Right lung (tissue), 5 donors: ENCODE measurements around the gene TP53I13. TPM values are rescaled to one million over a fixed set of nuclear protein-coding genes. Genes with fewer than 3 reads are reported as not detected.

Source experiments
- DNase-seq, 2 donors: peaks; one replicate each; pipeline ENCODE4 v3.0.0-alpha.2; 2013
- polyA plus RNA-seq, 5 donors: library from polyadenylated mRNA; unstranded; fragments of 120-200 nt; gene quantifications; one replicate each; pipeline versions ENCODE4 v1.2.1 to v1.2.3, GENCODE V29; 2013; ENCODE audit warnings: inconsistent platforms in 1 of 5, low replicate concordance in 1 of 5; ENCODE audit not compliant: insufficient read length in 5 of 5, insufficient read depth in 1 of 5

The TP53I13 gene
- polyA plus RNA-seq, 5 donors, result 20.6 to 42.2 (median 30.6) TPM

- DNase-seq, result no peak
Observed at GRCh38 chr17:29613856-29614255, 45.4 kb downstream of the TP53I13 start.

- no peak for DNase-seq
Observed at GRCh38 chr17:29614349-29615047, 46.0 kb downstream of the TP53I13 start.

GRCh38 chr17:29615048-29615385 lies 46.5 kb downstream of the TP53I13 start:
- no peak for DNase-seq

- DNase-seq, result peak; percentile 76 to 78
Observed at GRCh38 chr17:29615492-29616299, 47.2 kb downstream of the TP53I13 start.

GRCh38 chr17:29616300-29617048 lies 48.0 kb downstream of the TP53I13 start:
- DNase-seq, result no peak

GRCh38 chr17:29617125-29617480 lies 48.6 kb downstream of the TP53I13 start:
- no peak for DNase-seq

GRCh38 chr17:29617481-29618271 lies 49.2 kb downstream of the TP53I13 start:
- DNase-seq, result no peak

GRCh38 chr17:29618272-29619065 lies 50.0 kb downstream of the TP53I13 start:
- DNase-seq, result no peak

- DNase-seq, result no peak
Observed at GRCh38 chr17:29619251-29619650, 50.8 kb downstream of the TP53I13 start.

GRCh38 chr17:29620271-29620670 lies 51.8 kb downstream of the TP53I13 start:
- DNase-seq, result no peak

- no peak for DNase-seq
Observed at GRCh38 chr17:29620779-29621500, 52.4 kb downstream of the TP53I13 start.

- DNase-seq, result no peak
Observed at GRCh38 chr17:29621751-29622194, 53.3 kb downstream of the TP53I13 start.

Other genes with a start within 250 kb of the TP53I13 start
- gene TAOK1, start 178.3 kb upstream of the TP53I13 start, polyA plus RNA-seq, result 10 to 100 TPM; 26.3 to 49.3 (median 40.6) TPM
- gene ABHD15, start 1.7 kb upstream of the TP53I13 start, polyA plus RNA-seq, result 1 to 10 TPM; 3.3 to 5.2 (median 3.6) TPM
- gene GIT1, start 20.9 kb downstream of the TP53I13 start, polyA plus RNA-seq, result 10 to 100 TPM; 32.5 to 48.4 (median 42.6) TPM
- 10 to 100 TPM in 1 of 5 donors, 1 to 10 TPM in 4; 8.1 to 14.0 (median 9.4) TPM for gene ANKRD13B, start 24.4 kb downstream of the TP53I13 start, polyA plus RNA-seq
- 1 to 10 TPM; 3.4 to 8.2 (median 5.5) TPM for gene CORO6, start 54.2 kb downstream of the TP53I13 start, polyA plus RNA-seq